GM12892 (cell line): ENCODE data around the gene PAX5.

Source experiments
- POLR2A ChIP-seq: IDR thresholded peaks from 2 replicates; pipeline ENCODE4 v1.6.1; 2011; ENCODE audit warnings: low read depth, low read length, control low read depth
- POLR2AphosphoS5 ChIP-seq: IDR thresholded peaks from 2 replicates; pipeline ENCODE4 v1.6.1; 2011; ENCODE audit warnings: low read depth, low read length, control low read depth

GRCh38 chr9:36802201-36802920, 231.7 kb downstream of the PAX5 start:
- TF ChIP-seq POLR2A (no peak), POLR2AphosphoS5 (no peak)
